SK-N-SH (cell line): ENCODE measurements around the gene ABHD2. TPM values are rescaled to one million over a fixed set of nuclear protein-coding genes. Genes with fewer than 3 reads are reported as not detected.

Source experiments
- CTCF ChIA-PET: fragments of 300-600, 350-600 bp; formaldehyde crosslinking; extraction: SDS; loops from one replicate; lab custom pipeline; 2021; lab: Yijun Ruan, JAX
- POLR2A ChIA-PET: fragments of 350-600 bp; sonication (Branson Sonifier 250); formaldehyde crosslinking; extraction: SDS; loops from one replicate; lab custom pipeline; 2020; ENCODE audit warnings: antibody characterized with exemption, inconsistent platforms; lab: Yijun Ruan, JAX
- DNase-seq: peaks from one replicate; pipeline ENCODE4 v3.0.0; 2012
- H2AFZ ChIP-seq: fragments of 200-600 bp; sonication (generic); 2 replicates; pipeline ENCODE4 v1.8.1; 2016; ENCODE audit warnings: antibody characterized with exemption, mild to moderate bottlenecking, low read depth
- H3F3A ChIP-seq: fragments of 200-600 bp; sonication (generic); replicated peaks from 2 replicates; pipeline ENCODE3; 2016; ENCODE audit warnings: antibody characterized with exemption, mild to moderate bottlenecking; ENCODE audit not compliant: insufficient read depth
- H3K27ac ChIP-seq, 2 experiments: fragments of 200-500 bp in 1 of 2; fragments of 200-600 bp in 1 of 2; sonication (Bioruptor generic) in 1 of 2; sonication (generic), shearing (Covaris generic) in 1 of 2; 2 replicates each; pipeline versions ENCODE4 v1.5.1 to v1.6.1; 2014 to 2016; ENCODE audit warnings: low read depth in 2 of 2, inconsistent platforms in 1 of 2, low read length in 1 of 2, mild to moderate bottlenecking in 1 of 2, mixed read lengths in 1 of 2
- H3K27me3 ChIP-seq: fragments of 200-600 bp; sonication (generic), shearing (Covaris generic); 2 replicates; pipeline ENCODE4 v1.6.1; 2016; ENCODE audit warnings: mixed run types; ENCODE audit not compliant: insufficient read depth
- H3K36me3 ChIP-seq, 2 experiments: fragments of 200-500 bp in 1 of 2; fragments of 200-600 bp in 1 of 2; sonication (Bioruptor generic) in 1 of 2; sonication (generic) in 1 of 2; replicated peaks in 1 of 2; 2 replicates each; pipeline versions ENCODE3 to v1.5.1; 2014 to 2016; ENCODE audit warnings: low read length in 1 of 2, mild to moderate bottlenecking in 1 of 2; ENCODE audit not compliant: insufficient read depth in 2 of 2, control insufficient read depth in 1 of 2
- H3K4me1 ChIP-seq, 2 experiments: fragments of 200-500 bp in 1 of 2; fragments of 200-600 bp in 1 of 2; sonication (Bioruptor generic) in 1 of 2; sonication (generic), shearing (Covaris generic) in 1 of 2; 2 replicates each; pipeline versions ENCODE4 v1.5.1 to v1.6.1; 2014 to 2016; ENCODE audit warnings: low read depth in 1 of 2, low read length in 1 of 2, mixed run types in 1 of 2; ENCODE audit not compliant: insufficient read depth in 2 of 2, control insufficient read depth in 1 of 2
- H3K4me2 ChIP-seq: fragments of 200-600 bp; sonication (generic), shearing (Covaris generic); 2 replicates; pipeline ENCODE4 v1.6.1; 2017; ENCODE audit warnings: mixed run types
- H3K4me3 ChIP-seq, 2 experiments: fragments of 200-500 bp in 1 of 2; fragments of 200-600 bp in 1 of 2; sonication (Bioruptor generic) in 1 of 2; sonication (generic), shearing (Covaris generic) in 1 of 2; 2 replicates each; pipeline versions ENCODE4 v1.5.1 to v1.8.1; 2014 to 2016; ENCODE audit warnings: low read depth in 2 of 2, inconsistent platforms in 1 of 2, low read length in 1 of 2, mild to moderate bottlenecking in 1 of 2, mixed read lengths in 1 of 2, moderate library complexity in 1 of 2
- H3K79me2 ChIP-seq: fragments of 200-600 bp; sonication (generic); 2 replicates; pipeline ENCODE4 v1.8.1; 2017; ENCODE audit warnings: mild to moderate bottlenecking; ENCODE audit not compliant: insufficient read depth
- H3K9ac ChIP-seq: fragments of 200-600 bp; sonication (generic); 2 replicates; pipeline ENCODE4 v1.6.1; 2017; ENCODE audit warnings: mixed run types
- H3K9me2 ChIP-seq: fragments of 200-600 bp; sonication (generic); 2 replicates; pipeline ENCODE4 v1.6.1; 2017; ENCODE audit warnings: mixed run types
- H3K9me3 ChIP-seq: fragments of 200-600 bp; sonication (generic); 2 replicates; pipeline ENCODE4 v1.6.1; 2017; ENCODE audit warnings: mixed run types, mild to moderate bottlenecking, moderate library complexity
- H4K20me1 ChIP-seq: fragments of 200-600 bp; sonication (generic); 2 replicates; pipeline ENCODE4 v1.6.1; 2017; ENCODE audit warnings: mild to moderate bottlenecking, mixed run types; ENCODE audit not compliant: insufficient read depth
- CHD2 ChIP-seq: fragments of 150-350 bp; IDR thresholded peaks from 2 replicates; pipeline ENCODE4 v1.6.1; 2018; ENCODE audit warnings: low read length; ENCODE audit not compliant: partially characterized antibody
- CTCF ChIP-seq: fragments of 200-600 bp; sonication (generic); IDR thresholded peaks from 2 replicates; pipeline ENCODE4 v1.6.1; 2017; ENCODE audit warnings: antibody characterized with exemption, mild to moderate bottlenecking, moderate library complexity
- ELF1 ChIP-seq: IDR thresholded peaks from 2 replicates; pipeline ENCODE4 v1.4.0; 2012
- EP300 ChIP-seq, 2 experiments: IDR thresholded peaks; 2 replicates each; pipeline versions ENCODE4 v1.4.0 to v1.6.1; 2012; ENCODE audit warnings: borderline replicate concordance in 1 of 2, low read depth in 1 of 2, low read length in 1 of 2
- FOSL2 ChIP-seq: IDR thresholded peaks from 2 replicates; pipeline ENCODE4 v1.4.0; 2012; ENCODE audit warnings: low read depth, mild to moderate bottlenecking, moderate library complexity, borderline replicate concordance
- FOXM1 ChIP-seq: IDR thresholded peaks from 2 replicates; pipeline ENCODE4 v1.4.0; 2012; ENCODE audit warnings: low read depth, mild to moderate bottlenecking
- JUND ChIP-seq: IDR thresholded peaks from 2 replicates; pipeline ENCODE4 v1.4.0; 2012
- MAX ChIP-seq: IDR thresholded peaks from 2 replicates; pipeline ENCODE4 v1.4.0; 2012; ENCODE audit warnings: low read depth
- MEF2A ChIP-seq: IDR thresholded peaks from 2 replicates; pipeline ENCODE4 v1.4.0; 2012; ENCODE audit warnings: low read depth, borderline replicate concordance
- NFIC ChIP-seq: IDR thresholded peaks from 2 replicates; pipeline ENCODE4 v1.4.0; 2012; ENCODE audit warnings: borderline replicate concordance
- PBX3 ChIP-seq: IDR thresholded peaks from 2 replicates; pipeline ENCODE4; 2012
- POLR2AphosphoS5 ChIP-seq: IDR thresholded peaks from 2 replicates; pipeline ENCODE4 v1.6.1; 2012; ENCODE audit warnings: low read depth, low read length
- RXRA ChIP-seq: IDR thresholded peaks from 2 replicates; pipeline ENCODE4 v1.4.0; 2012; ENCODE audit warnings: low read depth, mild to moderate bottlenecking, borderline replicate concordance
- SIN3A ChIP-seq: IDR thresholded peaks from 2 replicates; pipeline ENCODE4 v1.6.1; 2012; ENCODE audit warnings: low read depth, mild to moderate bottlenecking, low read length, moderate library complexity, borderline replicate concordance
- SMC3 ChIP-seq: IDR thresholded peaks from 2 replicates; pipeline ENCODE4 v1.6.1; 2012; ENCODE audit warnings: low read depth, low read length, improper control_type of control experiment
- TCF12 ChIP-seq: IDR thresholded peaks from 2 replicates; pipeline ENCODE4 v1.4.0; 2012
- TEAD4 ChIP-seq: IDR thresholded peaks from 2 replicates; pipeline ENCODE4 v1.4.0; 2012; ENCODE audit warnings: mild to moderate bottlenecking, borderline replicate concordance; ENCODE audit not compliant: insufficient read depth
- USF2 ChIP-seq: fragments of 150-350 bp; IDR thresholded peaks from 2 replicates; pipeline ENCODE4 v1.6.1; 2017; ENCODE audit warnings: antibody characterized with exemption, low read length, low read depth, borderline replicate concordance
- YY1 ChIP-seq: IDR thresholded peaks from 2 replicates; pipeline ENCODE4 v1.4.0; 2012; ENCODE audit warnings: low read depth, mild to moderate bottlenecking
- ZBTB33 ChIP-seq: IDR thresholded peaks from 2 replicates; pipeline ENCODE4 v1.4.0; 2012; ENCODE audit warnings: low read depth, borderline replicate concordance
- WGBS: methylation state at CpG from one replicate; pipeline ENCODE4 v1.1.6; 2017; ENCODE audit warnings: low lambda C conversion rate; 5-methylcytosine and 5-hydroxymethylcytosine counted together
- polyA plus RNA-seq, 3 experiments: library from polyadenylated mRNA; depleted of rRNA; stranded (reverse); fragments of >200 nt; gene quantifications; 2 replicates each; pipeline ENCODE4 v1.2.3, GENCODE V29; 2012

Gene ABHD2
- polyA plus RNA-seq, 1 of the 3 experiments (the other 2 are of a cell fraction): 19.2 TPM

GRCh38 chr15:89105147-89105546, 16.9 kb downstream of the ABHD2 start:
- WGBS: 9% methylated on average over 4 of the region's 4 CpGs
- DNase-seq: no peak
- Histone ChIP-seq H3K27ac (peak overlapping the region; percentile 76 to 94), H2AFZ (no peak overlapping the region), H3K27me3 (no peaks in the 10 kb centered on the region), H3K4me2 (peak overlapping the region; percentile 65), H3K9me2 (no peaks in the 10 kb centered on the region), H4K20me1 (no peaks in the 10 kb centered on the region), H3K79me2 (peaks cover 68% of the 10 kb centered on the region; the same call in 1 of the 2 replicates)
- CTCF ChIA-PET: interaction anchor here (1.0 to 3.8 kb wide), 4 partner anchors 23 to 48 kb away, joined by 3 to 22 read pairs (median 6); no protein-coding TSS in a partner anchor
- TF ChIP-seq MEF2A: peak; percentile 79
- TF ChIP-seq PBX3: peak; percentile 79
- peak; percentile 35; the same call in 1 of the 2 replicates for TF ChIP-seq YY1
- peak; percentile 88 for TF ChIP-seq TEAD4
- peak; percentile 84 for TF ChIP-seq JUND
- TF ChIP-seq CHD2: no peak
- no peak for TF ChIP-seq FOXM1
- TF ChIP-seq ZBTB33: 0 out of 2 replicates have a peak, but pooled peaks have one; percentile 18
- TF ChIP-seq MAX: peak; percentile 80; the same call in 1 of the 2 replicates
- TF ChIP-seq ELF1: peak; percentile 22; the same call in 1 of the 2 replicates
- TF ChIP-seq POLR2AphosphoS5: peak; percentile 37; the same call in 1 of the 2 replicates
- TF ChIP-seq NFIC: 0 out of 2 replicates have a peak, but pooled peaks have one; percentile 48
- peak; percentile 78; the same call in 1 of the 2 replicates for TF ChIP-seq SIN3A
- no peak for TF ChIP-seq CTCF
- TF ChIP-seq USF2: no peak
- TF ChIP-seq SMC3: no peak
- TF ChIP-seq TCF12: peak; percentile 76
- peak in 1 of 2 experiments; percentile 67; a peak in 2 of 4 replicates for TF ChIP-seq EP300 (IDR thresholded peaks at IDR 0.05; ENCODE audit: borderline replicate concordance in 1 of 2, low read depth in 1 of 2, low read length in 1 of 2)
- peak; percentile 95 for TF ChIP-seq RXRA
- TF ChIP-seq FOSL2: peak; percentile 74
- TF ChIP-seq, all 33 proteins: peak for 15
- H3K36me3 ChIP-seq: peaks cover 0 to 8% of the 10 kb centered on the region in 2 experiments
- POLR2A ChIA-PET: no interaction called here
- peak overlapping the region; percentile 40; the same call in 1 of the 2 replicates for H3K9ac ChIP-seq
- H3K9me3 ChIP-seq: no peaks in the 10 kb centered on the region
- no peak overlapping the region for H3K4me3 ChIP-seq
- peaks cover 37% of the 10 kb centered on the region for H3F3A ChIP-seq
- H3K4me1 ChIP-seq: peaks cover 45 to 58% of the 10 kb centered on the region in 2 experiments
